ENCODE results near the gene BECN2.

Gene BECN2

GRCh38 chr1:241964550-241965282 lies 7.1 kb downstream of the BECN2 start:
- TF ChIP-seq MAX (IDR thresholded peaks at IDR 0.05) (no peak), CREB1 (IDR thresholded peaks at IDR 0.05; ENCODE audit: low read depth) (no peak)

GRCh38 chr1:241968611-241969010 lies 11.0 kb downstream of the BECN2 start:
- TF ChIP-seq EGR1 (IDR thresholded peaks at IDR 0.05), result no peak
- no peak for TF ChIP-seq TEAD4 (IDR thresholded peaks at IDR 0.05)
- TF ChIP-seq CREB1 (IDR thresholded peaks at IDR 0.05; ENCODE audit: low read depth), result no peak
- no peak for TF ChIP-seq TCF12 (IDR thresholded peaks at IDR 0.05; ENCODE audit: low read depth)
- TF ChIP-seq ZBTB7A (IDR thresholded peaks at IDR 0.05; ENCODE audit: low read depth), result no peak
- no peak for TF ChIP-seq CEBPB (IDR thresholded peaks at IDR 0.05)
- TF ChIP-seq TAF1 (IDR thresholded peaks at IDR 0.05; ENCODE audit: low read depth), result no peak
- no peak for TF ChIP-seq EP300 (IDR thresholded peaks at IDR 0.05; ENCODE audit: borderline replicate concordance)
- TF ChIP-seq NFIC (IDR thresholded peaks at IDR 0.05), result no peak
- TF ChIP-seq RAD21 (IDR thresholded peaks at IDR 0.05; ENCODE audit: low read depth), result no peak
- TF ChIP-seq MAX (IDR thresholded peaks at IDR 0.05), result no peak
- no peak for TF ChIP-seq REST (IDR thresholded peaks at IDR 0.05; ENCODE audit: low read depth)
- no peak for TF ChIP-seq YY1 (IDR thresholded peaks at IDR 0.05; ENCODE audit: low read depth)
- TF ChIP-seq FOXM1 (IDR thresholded peaks at IDR 0.05; ENCODE audit: borderline replicate concordance, low read depth), result no peak
- TF ChIP-seq USF1 (IDR thresholded peaks at IDR 0.05), result no peak

GRCh38 chr1:241972703-241973369 lies 15.3 kb downstream of the BECN2 start:
- no peak for TF ChIP-seq TAF1 (IDR thresholded peaks at IDR 0.05; ENCODE audit: low read depth)
- TF ChIP-seq EP300 (IDR thresholded peaks at IDR 0.05; ENCODE audit: borderline replicate concordance), result no peak
- TF ChIP-seq NFIC (IDR thresholded peaks at IDR 0.05), result no peak
- no peak for TF ChIP-seq RAD21 (IDR thresholded peaks at IDR 0.05; ENCODE audit: low read depth)

GRCh38 chr1:241976229-241976628 lies 18.7 kb downstream of the BECN2 start:
- no peak for TF ChIP-seq MAX (IDR thresholded peaks at IDR 0.05)
- no peak for TF ChIP-seq EGR1 (IDR thresholded peaks at IDR 0.05)
- no peak for TF ChIP-seq USF1 (IDR thresholded peaks at IDR 0.05)
- no peak for TF ChIP-seq TAF1 (IDR thresholded peaks at IDR 0.05; ENCODE audit: low read depth)
- no peak for TF ChIP-seq YY1 (IDR thresholded peaks at IDR 0.05; ENCODE audit: low read depth)
- TF ChIP-seq RAD21 (IDR thresholded peaks at IDR 0.05; ENCODE audit: low read depth), result no peak
- TF ChIP-seq FOXM1 (IDR thresholded peaks at IDR 0.05; ENCODE audit: borderline replicate concordance, low read depth), result no peak
- no peak for TF ChIP-seq ZBTB7A (IDR thresholded peaks at IDR 0.05; ENCODE audit: low read depth)
- TF ChIP-seq CREB1 (IDR thresholded peaks at IDR 0.05; ENCODE audit: low read depth), result no peak
- no peak for TF ChIP-seq CEBPB (IDR thresholded peaks at IDR 0.05)
- no peak for TF ChIP-seq REST (IDR thresholded peaks at IDR 0.05; ENCODE audit: low read depth)
- TF ChIP-seq TCF12 (IDR thresholded peaks at IDR 0.05; ENCODE audit: low read depth), result no peak
- no peak for TF ChIP-seq EP300 (IDR thresholded peaks at IDR 0.05; ENCODE audit: borderline replicate concordance)
- no peak for TF ChIP-seq NFIC (IDR thresholded peaks at IDR 0.05)
- no peak for TF ChIP-seq TEAD4 (IDR thresholded peaks at IDR 0.05)

- TF ChIP-seq CREB1 (IDR thresholded peaks at IDR 0.05; ENCODE audit: low read depth) (no peak), EP300 (IDR thresholded peaks at IDR 0.05; ENCODE audit: borderline replicate concordance) (no peak), RAD21 (IDR thresholded peaks at IDR 0.05; ENCODE audit: low read depth) (no peak), ZBTB7A (IDR thresholded peaks at IDR 0.05; ENCODE audit: low read depth) (no peak), CEBPB (IDR thresholded peaks at IDR 0.05) (no peak), FOXM1 (IDR thresholded peaks at IDR 0.05; ENCODE audit: borderline replicate concordance, low read depth) (no peak), MAX (IDR thresholded peaks at IDR 0.05) (no peak)
Measured at GRCh38 chr1:241979071-241979470, 21.5 kb downstream of the BECN2 start.

All from Ishikawa (cell line).